22Rv1 (cell line): ENCODE measurements around the gene RBPJL.

Experiments
- H3K27ac ChIP-seq: fragments of 450-650 bp; 2 replicates; pipeline ENCODE4 v1.5.1; 2017
- ZFX ChIP-seq: fragments of 450-650 bp; IDR thresholded peaks from 2 replicates; pipeline ENCODE4 v1.6.1; 2017; ENCODE audit warnings: antibody characterized with exemption, borderline replicate concordance
- TF ChIP-seq, protein P1 (sequence below): fragments of 450-650 bp; IDR thresholded peaks from 2 replicates; pipeline ENCODE4 v1.5.1; 2017; ENCODE audit warnings: mild to moderate bottlenecking

RBPJL gene

DNA sequence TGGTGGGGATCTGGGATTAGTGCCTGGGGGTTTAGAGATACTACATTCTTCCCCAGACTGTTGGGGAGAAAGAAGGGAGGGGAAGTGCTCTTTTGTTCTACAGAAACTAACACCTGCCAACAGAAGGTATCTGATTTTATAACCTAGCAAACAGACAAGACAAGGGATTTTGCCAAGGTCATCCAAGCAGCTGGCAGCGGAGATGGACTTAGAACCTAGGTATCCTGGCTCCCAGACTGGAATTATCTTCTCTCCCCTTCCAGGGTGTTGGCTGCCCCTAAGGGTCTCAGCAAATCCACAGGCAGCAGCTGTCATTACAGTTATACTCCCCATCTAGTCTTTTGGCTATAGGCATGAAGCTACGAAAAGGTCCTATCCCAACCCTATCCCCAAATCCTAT is 33.2 kb downstream of the RBPJL start:
- H3K27ac ChIP-seq, result 0 out of 2 replicates have a peak overlapping the region, but pooled peaks have one; percentile 84
- TF ChIP-seq, protein P1, sequence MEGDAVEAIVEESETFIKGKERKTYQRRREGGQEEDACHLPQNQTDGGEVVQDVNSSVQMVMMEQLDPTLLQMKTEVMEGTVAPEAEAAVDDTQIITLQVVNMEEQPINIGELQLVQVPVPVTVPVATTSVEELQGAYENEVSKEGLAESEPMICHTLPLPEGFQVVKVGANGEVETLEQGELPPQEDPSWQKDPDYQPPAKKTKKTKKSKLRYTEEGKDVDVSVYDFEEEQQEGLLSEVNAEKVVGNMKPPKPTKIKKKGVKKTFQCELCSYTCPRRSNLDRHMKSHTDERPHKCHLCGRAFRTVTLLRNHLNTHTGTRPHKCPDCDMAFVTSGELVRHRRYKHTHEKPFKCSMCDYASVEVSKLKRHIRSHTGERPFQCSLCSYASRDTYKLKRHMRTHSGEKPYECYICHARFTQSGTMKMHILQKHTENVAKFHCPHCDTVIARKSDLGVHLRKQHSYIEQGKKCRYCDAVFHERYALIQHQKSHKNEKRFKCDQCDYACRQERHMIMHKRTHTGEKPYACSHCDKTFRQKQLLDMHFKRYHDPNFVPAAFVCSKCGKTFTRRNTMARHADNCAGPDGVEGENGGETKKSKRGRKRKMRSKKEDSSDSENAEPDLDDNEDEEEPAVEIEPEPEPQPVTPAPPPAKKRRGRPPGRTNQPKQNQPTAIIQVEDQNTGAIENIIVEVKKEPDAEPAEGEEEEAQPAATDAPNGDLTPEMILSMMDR, result no peak
- TF ChIP-seq ZFX, result no peak

DNA sequence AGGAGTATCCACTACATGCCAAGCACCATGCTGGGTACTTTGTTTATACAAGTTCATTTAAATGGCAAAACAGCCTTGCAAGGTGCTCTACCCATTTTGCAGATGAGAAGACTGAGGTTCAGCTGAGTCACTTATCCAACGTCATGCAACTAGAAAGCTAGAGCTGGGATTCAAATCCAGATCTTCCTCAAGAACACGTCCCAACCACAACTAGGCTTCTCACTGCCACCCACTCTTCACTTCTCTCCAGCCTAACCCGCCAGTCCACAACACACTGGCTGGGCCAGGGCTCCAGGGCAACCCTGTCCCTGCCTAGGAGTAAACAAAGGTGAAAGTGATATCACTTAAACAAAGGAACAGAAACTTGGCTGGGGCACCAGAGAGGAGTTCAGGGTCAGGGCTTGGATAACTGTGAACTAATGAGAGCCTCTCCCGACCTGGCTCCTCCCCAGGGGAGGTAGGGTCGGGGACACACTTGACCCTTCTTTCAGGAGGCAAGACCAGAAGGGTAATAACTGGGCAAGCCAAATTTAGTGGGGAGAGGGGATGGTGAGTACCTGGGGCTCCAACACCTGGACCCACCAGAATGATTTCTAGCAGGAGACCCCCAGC is 33.7 kb downstream of the RBPJL start:
- H3K27ac ChIP-seq, result peak overlapping the region; percentile 84
- TF ChIP-seq, protein P1, result no peak
- no peak for TF ChIP-seq ZFX

DNA sequence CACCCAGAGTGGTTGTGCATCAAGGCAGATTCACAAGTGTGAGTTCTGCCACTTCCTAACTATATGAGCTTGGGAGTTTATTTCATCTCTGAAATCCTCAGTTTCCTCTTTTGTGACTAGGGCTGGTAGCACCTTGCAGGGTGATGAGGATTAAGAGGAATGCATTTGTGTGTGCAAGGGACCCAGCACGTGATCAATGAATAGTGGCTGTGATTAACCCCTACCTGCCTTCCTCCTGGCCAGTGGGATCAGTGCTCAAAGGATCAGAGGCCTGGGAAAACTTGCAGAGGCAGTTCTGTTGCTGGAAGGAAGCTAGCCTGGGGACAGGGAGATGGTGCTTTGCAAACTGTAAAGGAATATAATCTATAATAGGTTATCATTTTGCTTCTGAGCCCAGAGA is 34.3 kb downstream of the RBPJL start:
- peak overlapping the region; percentile 84 for H3K27ac ChIP-seq
- TF ChIP-seq, protein P1, result no peak
- no peak for TF ChIP-seq ZFX

DNA sequence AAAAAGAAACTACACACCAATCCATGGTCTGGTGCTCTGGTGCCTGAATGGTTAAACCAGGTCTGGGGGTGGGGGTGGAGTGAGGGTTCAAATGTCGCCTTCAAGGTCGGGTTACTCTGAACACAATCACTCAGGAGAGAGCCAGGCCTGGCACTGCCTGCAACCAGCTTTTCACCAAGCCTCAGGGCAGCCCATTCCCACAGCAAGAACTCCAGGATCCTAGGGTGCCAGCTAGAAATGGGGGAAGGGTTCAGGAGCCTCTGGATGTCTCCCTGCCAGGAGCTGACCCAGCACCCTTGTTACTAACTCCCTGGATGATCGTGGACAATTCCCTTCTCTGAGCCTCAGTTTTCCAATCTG is 34.9 kb downstream of the RBPJL start:
- peak overlapping the region; percentile 84 for H3K27ac ChIP-seq
- TF ChIP-seq, protein P1, result no peak
- TF ChIP-seq ZFX, result no peak

DNA sequence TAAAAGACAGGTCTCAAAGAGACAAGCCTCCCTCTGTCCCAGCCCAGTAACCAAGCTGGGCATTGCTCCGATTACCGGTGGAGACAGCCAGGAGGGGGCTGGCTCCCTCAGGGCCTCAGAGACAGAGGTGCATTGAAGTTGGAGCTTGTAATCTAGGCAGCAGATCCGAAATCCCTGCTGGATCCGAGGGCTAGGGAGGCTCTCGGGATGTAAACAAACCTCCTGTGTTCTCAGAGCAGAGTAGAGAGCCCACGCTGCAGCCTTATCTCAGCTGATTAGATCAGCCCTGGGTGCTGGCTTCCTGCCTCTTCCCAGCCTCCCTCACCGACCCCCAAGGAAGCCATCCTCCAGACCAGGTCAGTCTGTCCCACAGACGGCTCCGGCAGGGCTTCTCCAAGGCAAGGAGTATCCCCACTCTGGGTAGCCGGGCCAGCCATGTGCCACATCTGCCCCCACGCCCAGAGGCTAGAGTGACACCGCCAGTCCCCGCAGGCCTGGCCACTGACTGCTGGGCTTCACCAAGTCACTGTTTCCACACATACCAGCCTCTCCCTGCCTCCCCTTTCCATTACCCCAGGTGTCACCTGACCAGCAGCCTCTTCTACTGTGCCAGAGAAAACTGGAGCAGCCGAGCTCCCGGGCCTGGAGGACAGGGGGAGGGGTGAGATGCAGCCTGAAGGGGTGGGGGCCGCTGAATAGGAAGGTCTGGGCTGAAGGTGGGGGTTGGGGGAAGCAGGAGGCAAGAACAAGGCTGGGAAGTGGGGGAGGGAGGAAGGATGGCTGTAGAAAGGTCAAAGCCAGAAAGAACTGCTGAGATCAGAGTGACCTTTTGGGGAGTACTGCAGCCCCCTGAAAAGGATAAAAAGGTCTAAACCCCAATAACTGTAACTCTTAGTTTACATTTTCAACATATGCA is 35.6 kb downstream of the RBPJL start:
- peak overlapping the region; percentile 84 for H3K27ac ChIP-seq
- TF ChIP-seq ZFX, result no peak
- TF ChIP-seq, protein P1, result no peak

DNA sequence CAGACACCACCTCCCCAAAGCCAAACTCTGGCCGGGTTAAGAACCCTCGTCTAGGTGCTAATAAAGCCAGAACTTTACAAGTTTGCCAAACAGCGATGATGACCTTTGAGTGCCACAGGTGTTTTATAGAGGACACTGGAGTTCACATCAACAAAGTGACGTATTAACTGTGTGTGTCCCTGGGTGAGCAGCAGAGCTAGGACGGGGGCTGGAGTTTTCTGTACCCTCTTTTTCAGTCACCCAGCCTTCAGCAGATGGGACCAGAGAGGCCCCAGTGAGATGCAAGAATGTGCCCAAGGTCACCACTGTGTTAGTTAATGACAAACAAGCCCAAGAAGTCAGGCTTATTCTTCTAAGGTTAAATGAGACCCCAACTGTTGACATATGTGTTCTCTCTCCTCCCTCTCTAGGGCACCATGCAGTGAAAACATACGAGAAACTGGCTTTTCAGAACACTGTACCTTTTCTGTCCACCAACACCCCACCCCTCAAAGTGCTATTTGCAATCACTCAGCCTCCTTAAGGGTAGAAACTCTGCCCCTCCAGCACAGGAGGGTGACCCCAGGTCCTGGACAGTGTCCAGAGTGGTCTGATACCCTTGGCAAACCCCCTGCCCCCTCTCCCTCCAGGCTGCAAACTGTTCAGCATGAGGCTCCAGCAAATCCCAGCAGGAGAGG is 36.4 kb downstream of the RBPJL start:
- peak overlapping the region; percentile 84 for H3K27ac ChIP-seq

More for the DNA sequence above, 36.4 kb downstream of the RBPJL start:
- TF ChIP-seq, protein P1, result no peak
- TF ChIP-seq ZFX, result no peak
